Adrenal gland (tissue), 5 donors: Measurements from ENCODE around the gene RNF181.
"Not testable (repeated sequence)": the region's sequence is repeated elsewhere in the genome, so short reads cannot be mapped to it uniquely, and the experiment has no call there.

ENCODE experiments used
- CTCF ChIP-seq, 6 experiments: fragments of 450-650 bp in 4 of 6; fragments of 200-600 bp in 2 of 6; sonication (generic) in 1 of 6; IDR thresholded peaks; 1 replicate in 5 of 6; 2 replicates in 1 of 6; pipeline versions ENCODE4 v1.5.1 to v1.8.0; 2016 to 2021; ENCODE audit warnings: antibody characterized with exemption in 6 of 6, mild to moderate bottlenecking in 2 of 6, moderate library complexity in 1 of 6
- POLR2A ChIP-seq, 2 donors: fragments of 450-650 bp; IDR thresholded peaks; one replicate each; pipeline ENCODE4 v1.6.1; 2017; ENCODE audit warnings: antibody characterized with exemption in 2 of 2, mild to moderate bottlenecking in 2 of 2, moderate library complexity in 1 of 2
- donor health status: DM: no; HTN: no; CAD: no.

- not testable (repeated sequence) for TF ChIP-seq CTCF, POLR2A (IDR thresholded peaks at IDR 0.05)
Measured at GRCh38 chr2:85617723-85618122, 22.2 kb downstream of the RNF181 start.
